GM12892 (cell line): ENCODE measurements around the gene SPATS1.

ENCODE experiments used
- POLR2A ChIP-seq: IDR thresholded peaks from 2 replicates; pipeline ENCODE4 v1.6.1; 2011; ENCODE audit warnings: low read depth, low read length, control low read depth
- POLR2AphosphoS5 ChIP-seq: IDR thresholded peaks from 2 replicates; pipeline ENCODE4 v1.6.1; 2011; ENCODE audit warnings: low read depth, low read length, control low read depth
- TAF1 ChIP-seq: IDR thresholded peaks from 2 replicates; pipeline ENCODE4 v1.6.1; 2011; ENCODE audit warnings: low read depth, mild to moderate bottlenecking, control low read depth, low read length, borderline replicate concordance

DNA sequence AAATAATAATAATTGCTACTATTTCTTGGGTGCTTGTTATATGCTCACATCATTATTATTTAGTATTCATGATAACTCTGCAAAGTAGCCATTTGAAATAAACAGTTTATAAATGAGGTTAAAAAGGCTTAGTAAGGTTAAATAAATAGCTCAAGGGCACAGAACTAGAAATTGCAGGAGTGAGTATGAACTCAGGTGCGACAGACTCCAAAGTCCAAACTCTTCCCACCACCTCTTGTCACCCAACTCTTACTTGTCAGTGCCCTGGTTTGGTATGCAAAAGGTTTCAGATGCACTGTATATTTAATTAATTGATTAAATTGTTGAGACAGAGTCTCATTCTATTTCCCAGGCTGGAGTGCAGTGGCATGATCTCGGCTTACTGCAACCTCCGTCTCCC lies 24.3 kb downstream of the SPATS1 start:
- TF ChIP-seq POLR2AphosphoS5 (no peak), POLR2A (no peak), TAF1 (no peak)
